ENCODE results near the gene DCST2.

DCST2 gene

DNA sequence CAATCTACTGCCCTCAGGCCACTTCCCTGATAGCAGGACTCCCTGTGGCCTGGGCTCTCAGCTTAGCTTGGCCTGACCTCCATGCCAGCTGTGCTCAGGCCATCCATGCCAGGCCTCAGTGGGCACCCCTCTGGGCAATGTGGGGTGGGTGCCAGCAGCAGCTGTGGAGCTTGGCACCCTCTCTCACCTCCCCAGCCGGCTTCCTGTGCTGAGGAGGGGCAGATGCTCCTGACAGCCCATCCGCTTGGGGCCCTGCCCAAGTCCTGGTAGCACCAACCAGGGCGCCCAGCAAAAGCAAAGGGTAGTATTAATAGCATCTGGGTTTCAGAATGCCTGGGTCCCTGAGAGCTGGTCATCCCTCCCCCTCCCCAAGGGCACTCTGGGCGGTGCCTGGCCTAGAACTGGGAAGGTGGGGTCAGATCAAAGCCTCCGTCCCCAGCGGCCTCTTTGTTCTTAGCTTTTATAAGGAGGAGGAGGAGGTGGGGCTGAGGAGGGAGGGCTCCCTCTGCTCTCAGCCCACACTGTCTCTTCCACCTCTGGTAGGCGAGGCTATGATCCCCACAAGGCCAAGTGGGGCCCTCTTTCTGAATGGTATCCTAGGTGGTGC, 36.1 kb upstream of the DCST2 start:
- no peak for DNase-seq

DNA sequence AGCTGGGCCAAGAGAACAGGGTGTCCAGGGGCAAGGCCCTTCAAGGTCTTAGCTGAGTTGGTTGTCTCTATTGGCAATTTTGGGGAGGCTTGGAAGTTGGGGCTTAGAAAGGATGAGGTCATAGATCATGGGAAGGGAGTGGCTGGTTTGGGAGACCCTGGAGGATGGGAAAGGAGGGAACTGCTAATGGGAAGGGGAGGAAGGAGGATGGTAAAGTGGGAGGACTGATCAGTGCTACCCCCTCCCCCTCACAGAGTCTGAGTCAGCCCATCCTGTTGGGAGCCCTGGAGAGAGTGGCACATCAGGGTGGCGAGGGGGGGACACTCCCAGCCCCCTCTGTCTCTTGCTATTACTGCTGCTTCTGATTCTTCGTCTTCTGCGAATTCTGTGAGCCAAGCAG, 35.0 kb upstream of the DCST2 start:
- DNase-seq: no peak

DNA sequence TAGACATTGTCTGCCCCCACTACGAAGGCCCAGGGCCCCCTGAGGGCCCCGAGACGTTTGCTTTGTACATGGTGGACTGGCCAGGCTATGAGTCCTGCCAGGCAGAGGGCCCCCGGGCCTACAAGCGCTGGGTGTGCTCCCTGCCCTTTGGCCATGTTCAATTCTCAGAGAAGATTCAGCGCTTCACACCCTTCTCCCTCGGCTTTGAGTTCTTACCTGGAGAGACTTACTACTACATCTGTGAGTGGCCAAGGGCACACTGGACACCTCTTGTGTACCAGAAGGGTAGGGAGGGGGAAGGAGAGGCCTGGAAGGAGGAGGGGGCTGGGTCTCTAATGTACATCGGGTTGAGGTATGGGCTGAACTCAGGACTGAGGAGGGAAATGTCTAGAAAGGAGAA, 33.2 kb upstream of the DCST2 start:
- no peak for DNase-seq

DNA sequence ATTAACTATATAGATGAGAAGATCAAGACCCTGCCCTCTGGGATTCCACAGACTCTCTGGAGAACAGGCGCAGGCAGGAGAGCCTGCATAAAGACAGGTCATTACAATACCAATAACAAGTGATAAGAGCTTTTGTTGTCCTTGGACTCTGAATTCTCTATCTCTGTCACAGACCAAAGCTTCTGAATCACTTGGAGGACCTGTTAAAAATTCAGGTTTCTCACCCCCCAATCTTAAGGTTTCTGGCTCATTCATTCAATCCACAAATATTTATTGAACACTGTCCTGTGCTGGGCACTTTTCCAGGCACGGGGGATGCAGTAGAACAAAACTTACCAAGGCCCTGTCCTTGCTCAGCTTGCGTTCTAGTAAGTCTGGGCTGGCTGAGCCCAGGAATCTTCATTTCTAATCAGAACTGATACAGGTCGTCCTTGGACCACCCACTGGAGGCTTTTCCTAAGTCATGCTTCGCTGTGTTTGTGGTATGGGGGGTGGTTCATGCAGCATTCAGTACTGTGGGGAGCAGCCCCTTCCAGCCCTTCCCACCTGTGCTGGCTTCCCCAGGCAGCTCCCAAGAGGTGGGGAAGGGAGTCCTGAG, 31.4 kb upstream of the DCST2 start:
- DNase-seq: no peak

DNA sequence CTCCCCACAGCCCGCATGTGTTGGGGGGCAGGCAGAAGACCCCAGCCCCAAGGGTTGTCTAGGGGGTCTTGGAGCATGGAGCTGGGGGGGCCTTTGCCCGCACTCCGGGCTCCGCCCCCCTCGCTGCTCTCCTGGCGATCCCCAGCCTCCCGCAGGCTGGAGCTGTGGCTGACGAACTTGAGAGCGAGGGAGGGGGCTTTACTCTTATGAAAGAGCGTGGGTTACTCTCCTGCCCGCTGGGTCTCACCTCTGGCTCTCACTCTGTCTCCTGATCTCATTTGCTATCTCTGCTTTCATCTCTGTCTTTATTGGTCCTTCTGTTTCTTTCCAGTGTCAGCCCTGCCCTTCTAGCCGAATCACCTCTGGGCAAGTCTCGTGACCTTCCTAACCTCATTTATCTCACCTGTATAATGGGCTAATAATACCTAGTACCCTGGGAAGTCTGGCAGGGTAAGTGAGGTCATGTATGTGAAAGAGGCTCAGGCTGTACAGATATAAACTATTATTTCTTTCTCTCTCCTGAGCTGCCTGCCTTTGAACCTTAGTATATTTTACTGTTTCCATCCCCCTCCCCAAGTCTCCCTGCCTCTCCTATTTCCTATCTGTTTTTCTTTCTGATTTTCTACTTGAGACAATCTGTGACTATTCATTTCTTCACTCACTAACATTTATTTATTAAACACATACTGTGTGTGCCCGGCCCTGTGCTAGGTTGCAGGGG, 30.7 kb upstream of the DCST2 start:
- DNase-seq: peak; percentile 70

DNA sequence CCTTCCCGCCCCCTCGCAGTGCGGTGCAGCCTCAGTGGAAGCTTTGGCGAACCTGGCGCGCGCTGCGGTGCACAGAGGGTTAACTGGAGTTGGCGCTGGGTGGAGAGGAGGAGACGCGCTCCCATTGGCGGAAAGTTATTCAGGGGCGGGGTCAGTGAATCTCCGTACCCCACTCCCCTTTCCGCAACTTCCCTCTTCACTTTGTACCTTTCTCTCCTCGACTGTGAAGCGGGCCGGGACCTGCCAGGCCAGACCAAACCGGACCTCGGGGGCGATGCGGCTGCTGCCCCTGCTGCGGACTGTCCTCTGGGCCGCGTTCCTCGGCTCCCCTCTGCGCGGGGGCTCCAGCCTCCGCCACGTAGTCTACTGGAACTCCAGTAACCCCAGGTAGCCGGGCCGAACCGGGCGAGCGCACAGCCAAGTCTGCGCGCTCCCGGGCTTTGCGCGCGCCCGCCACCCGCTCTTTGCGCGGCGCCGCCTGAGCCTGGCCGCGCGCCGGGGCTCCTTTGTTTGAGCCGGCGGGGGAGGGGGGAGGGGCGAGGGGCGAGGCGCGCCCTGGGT, 30.0 kb upstream of the DCST2 start, which contains the start of gene EFNA4:
EFNA4 (plus strand) TSS at position 191 of the 561 bp plus-strand sequence; CDS start at position 275, 84 bp downstream.
- peak; percentile 89 for DNase-seq

DNA sequence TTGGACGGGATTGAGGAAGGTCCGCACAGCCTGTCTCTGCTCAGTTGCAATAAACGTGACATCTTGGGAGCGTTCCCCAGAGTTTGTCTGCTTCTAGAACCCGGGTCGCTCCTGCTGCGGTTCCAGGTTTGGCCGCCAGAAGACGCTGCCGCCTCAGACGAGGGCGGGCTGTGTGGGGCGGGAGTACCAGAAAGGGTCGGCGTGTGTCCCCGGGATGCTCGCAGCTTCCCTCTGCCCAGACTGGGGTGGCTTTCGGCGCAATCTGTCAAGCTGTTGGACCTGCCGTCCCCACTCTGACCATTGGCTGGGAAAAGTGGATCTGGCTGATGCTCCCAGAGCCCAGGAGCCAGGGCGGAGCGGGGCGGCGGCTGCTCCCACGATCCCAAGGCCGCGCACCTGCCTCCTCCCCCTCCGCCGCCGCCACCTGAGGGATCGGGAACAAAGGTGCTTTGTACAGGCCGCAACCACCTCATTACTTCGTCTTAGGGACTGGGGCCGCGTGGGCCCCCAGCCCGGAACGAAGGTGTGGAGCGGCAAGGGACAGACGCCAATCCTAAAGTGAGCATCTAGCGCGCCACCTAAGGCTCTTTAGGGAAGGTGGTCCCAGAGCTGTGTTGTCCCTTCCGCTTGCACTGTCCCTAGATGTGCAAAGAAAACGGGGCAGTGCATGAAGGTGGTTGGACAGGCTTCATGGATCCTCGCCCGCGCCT, 29.3 kb upstream of the DCST2 start:
- DNase-seq: peak; percentile 91

DNA sequence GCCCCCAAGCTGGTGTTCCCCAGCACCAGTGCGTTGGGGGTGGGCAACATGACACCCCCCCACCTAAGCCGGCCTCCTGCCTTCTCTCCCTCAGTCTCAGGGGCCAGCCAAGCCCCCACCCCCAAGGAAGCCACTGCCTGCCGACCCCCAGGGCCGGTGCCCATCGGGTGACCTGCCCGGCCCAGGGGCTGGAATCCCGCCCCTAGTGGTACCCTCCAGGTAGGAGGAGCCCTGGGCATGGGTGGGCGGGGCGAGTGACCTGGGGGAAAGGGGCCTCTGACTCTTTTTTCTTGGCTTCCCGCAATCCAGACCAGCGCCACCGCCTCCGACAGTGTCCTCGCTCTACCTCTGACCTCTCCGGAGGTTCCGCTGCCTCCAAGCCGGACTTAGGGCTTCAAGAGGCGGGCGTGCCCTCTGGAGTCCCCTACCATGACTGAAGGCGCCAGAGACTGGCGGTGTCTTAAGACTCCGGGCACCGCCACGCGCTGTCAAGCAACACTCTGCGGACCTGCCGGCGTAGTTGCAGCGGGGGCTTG, 28.6 kb upstream of the DCST2 start:
- DNase-seq: no peak

DNA sequence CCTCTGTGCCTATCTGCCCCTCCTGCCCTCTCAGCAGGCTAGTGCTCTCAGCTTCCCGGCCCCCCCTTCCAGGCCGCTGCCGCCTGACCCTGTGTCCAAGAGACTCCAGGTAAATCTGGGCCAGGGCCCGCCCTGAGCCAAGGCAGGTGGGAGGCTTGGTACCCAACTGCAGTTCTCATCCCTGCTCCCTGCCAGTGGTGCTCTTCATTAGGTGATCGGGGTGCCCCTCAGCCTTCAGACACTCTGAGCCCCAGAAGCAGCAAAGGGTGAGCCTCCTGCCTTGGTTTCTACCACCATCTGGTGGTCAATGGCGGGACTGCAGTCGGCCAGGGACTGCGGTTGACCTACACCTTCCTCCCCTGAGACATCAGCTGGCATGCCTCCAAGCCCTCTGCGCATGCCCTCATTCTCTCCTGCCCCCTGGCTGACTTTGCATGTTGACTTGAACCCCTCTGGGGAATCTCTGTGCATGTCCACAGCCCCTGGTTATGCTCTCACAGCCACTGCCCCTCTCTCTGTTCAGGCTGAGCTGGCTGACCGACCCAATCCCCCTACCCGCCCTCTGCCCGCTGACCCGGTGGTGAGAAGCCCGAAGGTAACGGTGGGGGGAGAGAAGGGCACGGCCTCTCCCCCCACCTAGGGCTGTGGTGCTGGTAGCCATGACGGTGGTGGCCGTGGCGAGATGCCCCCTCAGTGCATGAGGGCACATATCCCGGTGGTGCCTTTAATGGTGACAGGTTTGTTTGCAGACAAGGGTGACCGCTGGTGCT, 28.0 kb upstream of the DCST2 start:
- DNase-seq: peak; percentile 100

DNA sequence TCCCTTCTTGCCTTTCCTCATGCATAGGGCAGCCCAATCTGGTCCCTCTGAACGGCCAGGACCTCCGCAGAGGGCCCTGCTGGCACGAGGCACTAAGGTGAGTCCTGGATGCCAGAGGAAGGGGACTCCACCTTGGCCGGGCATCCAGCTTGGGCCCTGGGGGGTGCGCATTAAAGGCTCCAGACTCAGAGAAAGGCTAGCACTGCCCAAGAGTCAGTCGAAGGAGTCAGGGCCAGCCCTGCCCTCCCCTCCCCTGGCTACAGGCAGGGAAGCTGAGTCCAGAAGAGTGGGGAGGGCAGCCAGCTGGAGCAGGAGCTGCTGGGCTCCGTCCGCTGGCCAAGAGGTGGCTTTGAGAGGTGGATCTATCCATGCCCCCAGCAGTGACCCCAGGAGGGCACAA, 27.2 kb upstream of the DCST2 start:
- no peak for DNase-seq

DNA sequence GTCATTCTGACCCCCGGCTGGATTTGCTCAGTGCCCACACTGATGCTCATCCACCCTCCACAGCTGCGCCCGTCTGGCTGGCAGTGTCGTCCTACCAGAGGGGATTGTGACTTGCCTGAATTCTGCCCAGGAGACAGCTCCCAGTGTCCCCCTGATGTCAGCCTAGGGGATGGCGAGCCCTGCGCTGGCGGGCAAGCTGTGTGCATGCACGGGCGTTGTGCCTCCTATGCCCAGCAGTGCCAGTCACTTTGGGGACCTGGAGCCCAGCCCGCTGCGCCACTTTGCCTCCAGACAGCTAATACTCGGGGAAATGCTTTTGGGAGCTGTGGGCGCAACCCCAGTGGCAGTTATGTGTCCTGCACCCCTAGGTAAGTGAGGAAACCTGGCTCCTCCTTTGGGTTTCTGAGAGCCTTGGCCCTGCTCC, 24.2 kb upstream of the DCST2 start:
- no peak for DNase-seq

DNA sequence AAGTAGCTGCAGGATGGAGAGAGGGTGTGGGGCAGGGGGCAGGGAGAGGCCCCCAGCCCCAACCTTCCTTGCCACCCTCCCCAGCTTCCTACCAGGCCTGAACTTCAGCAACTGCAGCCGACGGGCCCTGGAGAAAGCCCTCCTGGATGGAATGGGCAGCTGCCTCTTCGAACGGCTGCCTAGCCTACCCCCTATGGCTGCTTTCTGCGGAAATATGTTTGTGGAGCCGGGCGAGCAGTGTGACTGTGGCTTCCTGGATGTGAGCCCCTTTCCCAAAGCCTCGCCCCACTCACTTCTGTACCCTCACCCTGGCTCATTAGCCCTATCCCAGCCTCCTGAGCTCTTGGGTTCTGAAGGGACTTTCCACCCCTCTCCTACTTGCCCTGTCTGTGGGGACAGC, 23.5 kb upstream of the DCST2 start:
- no peak for DNase-seq

DNA sequence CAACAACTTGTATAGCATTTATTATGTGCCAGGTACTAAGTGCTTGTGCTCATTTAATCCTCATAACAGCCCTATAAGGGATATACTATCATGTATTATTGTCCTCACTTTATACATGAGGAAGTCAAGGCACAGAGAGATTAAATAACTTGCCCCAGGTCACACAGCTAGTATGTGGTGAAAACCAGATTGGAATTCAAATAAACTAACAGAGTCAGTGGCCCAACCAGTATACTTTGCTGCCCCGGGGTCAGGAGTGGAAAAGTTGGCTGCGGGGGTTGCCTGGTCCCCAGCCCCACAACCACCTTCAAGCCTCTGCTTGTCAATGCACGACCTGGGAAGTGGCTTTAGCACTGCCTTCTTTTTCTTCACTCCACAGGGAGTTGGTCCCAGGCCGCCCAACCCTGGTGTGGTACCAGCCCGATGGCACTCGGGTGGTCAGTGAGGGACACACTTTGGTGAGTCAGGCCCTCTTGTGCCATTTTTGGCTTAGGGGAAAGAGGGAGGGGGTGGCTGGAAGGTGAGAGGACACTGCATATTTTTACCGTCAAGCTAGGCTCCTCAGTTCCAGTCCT, 20.0 kb upstream of the DCST2 start:
- DNase-seq: no peak

DNA sequence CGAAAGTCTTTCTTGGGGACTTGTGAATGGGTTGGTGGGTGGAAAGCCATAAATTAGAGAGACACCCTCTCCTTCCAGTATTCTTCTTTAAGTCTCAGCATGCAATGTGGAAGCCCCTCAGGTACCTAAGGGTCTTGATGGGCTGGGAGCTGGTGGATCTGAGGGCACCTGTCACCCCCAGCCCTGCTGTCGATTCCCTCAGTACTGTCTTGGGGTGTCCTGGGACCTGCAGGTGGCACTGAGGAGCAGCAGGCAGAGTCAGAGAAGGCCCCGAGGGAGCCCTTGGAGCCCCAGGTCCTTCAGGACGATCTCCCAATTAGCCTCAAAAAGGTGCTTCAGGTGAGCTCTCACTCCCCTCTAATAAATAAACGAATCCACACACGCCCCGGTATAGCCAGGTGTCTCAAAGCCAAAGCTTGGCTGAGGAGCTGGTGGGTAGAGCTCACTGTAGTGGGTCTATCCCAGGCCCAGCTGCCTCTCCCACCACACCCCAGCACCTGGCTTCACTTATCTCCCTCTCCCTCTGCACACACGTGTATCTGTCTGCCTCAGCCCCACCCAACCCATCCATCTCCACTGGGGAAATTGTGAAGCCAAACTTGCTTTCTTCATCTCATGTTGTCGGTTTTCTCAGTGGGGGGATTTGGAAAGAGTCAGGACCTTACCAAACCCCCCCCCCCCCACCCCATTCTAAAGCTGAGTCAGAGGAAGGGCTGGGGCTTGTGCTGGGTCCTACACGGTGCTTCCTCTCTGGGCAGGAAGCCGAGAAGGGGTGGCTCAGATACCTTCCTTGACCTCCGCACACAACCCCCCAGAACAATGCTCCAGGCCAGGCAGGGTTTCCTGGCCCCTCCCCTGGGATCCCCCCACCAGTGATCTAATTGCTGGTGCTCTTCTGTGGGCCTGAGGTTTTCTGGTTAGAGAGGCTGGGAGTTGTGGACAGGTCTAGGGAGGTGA, 19.1 kb upstream of the DCST2 start:
- DNase-seq: peak; percentile 62

DNA sequence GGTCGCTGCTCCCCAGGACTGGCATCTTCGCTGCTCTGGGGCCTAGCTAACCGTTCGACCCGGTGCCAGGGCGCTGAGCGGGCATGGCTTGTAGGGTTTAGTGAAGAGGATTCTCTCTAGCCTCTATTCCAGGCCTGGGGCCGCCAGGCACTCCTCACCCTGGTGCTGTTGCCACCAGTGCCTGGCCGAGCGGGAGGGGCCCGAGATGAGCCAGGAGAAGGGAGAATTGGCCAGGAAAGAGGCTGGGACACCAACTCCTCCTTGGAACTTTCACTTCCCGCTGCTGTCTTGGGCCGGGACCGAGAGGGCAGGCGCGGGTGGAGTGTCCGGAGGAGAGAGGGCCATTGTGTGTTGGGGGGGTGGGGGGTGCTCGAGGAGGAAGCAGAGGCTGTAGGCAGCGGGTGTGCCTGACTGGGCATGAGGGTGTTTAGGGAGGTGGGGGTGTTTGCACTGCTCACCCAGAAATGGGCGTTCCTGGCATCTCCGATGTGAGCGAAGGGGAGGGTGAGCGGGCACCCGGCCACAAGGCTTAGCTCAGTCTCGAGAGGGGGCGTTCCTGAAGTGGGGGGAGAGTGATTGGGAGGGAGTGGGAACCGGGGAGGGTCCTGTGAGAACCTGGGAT, 18.3 kb upstream of the DCST2 start:
- DNase-seq: peak; percentile 78

DNA sequence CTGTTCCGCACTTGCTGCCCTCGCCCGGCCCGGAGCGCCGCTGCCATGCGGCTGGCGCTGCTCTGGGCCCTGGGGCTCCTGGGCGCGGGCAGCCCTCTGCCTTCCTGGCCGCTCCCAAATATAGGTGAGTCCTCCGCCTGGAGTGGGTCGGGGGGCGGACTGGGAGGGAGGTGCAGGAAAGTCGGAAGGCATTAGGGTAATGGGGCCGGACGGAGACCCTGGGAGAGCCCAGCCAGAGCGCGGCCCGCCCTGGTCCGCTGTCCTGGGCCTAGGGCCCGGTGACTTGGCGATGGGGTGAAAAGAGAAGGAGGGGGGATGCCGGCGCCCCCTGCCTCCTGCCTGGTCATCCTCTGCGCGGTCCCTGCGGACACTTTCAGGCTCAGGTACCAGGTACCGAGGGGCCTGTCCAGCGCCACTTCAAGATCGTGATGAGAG, 17.8 kb upstream of the DCST2 start:
- no peak for DNase-seq

DNA sequence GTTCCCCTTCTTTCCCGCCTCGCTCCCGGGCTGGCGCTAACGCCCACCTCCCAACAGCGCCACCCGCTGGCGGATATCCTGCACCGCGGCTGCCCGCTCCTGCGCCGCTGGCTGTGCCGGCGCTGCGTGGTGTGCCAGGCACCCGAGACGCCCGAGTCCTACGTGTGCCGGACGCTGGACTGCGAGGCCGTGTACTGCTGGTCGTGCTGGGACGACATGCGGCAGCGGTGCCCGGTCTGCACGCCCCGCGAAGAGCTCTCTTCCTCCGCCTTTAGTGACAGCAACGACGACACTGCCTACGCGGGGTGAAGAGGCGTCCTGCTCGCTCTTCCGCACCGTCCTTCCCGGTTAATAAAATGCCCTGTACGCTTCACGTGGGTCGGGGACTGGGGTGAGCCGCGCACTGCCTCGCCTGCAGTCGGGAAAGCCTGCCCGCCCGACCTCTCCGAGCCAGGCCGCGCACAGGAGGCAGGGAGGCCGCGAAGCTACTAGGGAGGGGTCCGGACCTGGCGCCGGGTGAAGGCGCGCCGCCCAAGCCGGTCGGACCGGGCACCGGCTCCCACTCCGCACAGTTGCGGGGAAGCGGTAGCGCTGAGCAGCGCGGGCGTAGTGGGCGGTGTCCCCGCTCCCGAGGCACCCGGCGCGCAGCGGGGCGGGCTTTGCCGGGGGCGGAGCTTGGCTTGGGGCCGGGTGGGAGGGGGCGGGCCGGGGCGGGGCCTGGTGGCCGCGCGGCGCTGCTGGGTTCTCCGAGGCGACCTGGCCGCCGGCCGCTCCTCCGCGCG, 17.2 kb upstream of the DCST2 start, which contains the start of gene ADAM15:
ADAM15 (plus strand) TSS at position 757 of the 782 bp plus-strand sequence. CDS start 71 bp downstream, outside the sequence.
- DNase-seq: peak; percentile 93

DNA sequence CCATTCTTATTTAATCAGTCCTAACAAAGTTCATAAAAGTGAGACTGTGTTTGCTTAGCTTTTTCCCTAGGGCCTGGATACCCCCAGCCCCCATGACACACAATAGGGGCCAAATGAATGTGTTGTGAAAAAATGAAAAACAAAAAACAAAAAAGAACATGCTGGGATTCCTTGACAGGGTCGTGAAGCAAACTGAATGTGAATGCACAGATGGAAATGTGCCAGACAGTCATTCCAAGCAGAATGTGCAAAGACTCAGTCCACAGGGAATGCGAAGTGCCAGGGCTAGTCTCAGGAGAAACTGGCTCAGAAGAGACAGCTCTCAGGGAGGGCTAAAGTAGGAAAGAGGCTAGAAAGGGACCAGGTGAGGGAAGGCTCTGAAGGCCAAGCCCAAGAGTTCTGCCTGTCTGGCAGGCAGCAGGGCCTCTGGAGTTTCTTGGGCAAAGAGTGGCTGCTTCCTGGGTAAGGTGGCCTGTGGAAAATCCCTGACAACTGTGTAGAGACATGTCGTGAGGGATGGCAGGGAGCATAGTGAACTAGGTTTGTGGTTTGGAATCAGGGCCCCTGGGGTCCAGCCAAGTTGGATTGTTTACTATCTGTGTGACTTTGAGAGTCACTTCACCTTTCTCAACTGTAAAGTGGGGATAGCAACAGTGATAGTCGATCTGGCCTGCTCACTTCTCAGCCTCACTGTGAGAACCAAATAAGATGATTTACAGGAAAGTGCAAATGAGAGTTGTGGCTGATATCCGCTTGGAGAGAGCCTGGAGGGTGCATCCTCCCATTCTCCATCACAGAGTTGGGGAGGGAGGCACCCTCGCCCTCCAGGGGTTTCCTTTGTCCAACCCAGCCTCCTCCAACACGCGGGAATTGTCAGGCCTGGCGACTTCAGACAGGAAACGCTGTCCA, 16.3 kb upstream of the DCST2 start:
- DNase-seq: no peak

Measured in activated CD8-positive, alpha-beta memory T cell treated with anti-CD3 and anti-CD28 coated beads for 24 hours (primary cell).